ENCODE results near the gene FOXK1. TPM values are rescaled to one million over a fixed set of nuclear protein-coding genes. Genes with fewer than 3 reads are reported as not detected.
A peak's percentile ranks its signal among the peaks of the same experiment; 100 is the strongest.

Gene FOXK1
- total RNA-seq, 2 experiments from 2014 or later, result 32.7 to 33.2 TPM

GRCh38 chr7:4737300-4737699, 55.2 kb downstream of the FOXK1 start:
- no peak for DNase-seq
- no peaks in the 10 kb centered on the region for H3K9me3 Mint-ChIP-seq
- peaks cover 12% of the 10 kb centered on the region for H3K36me3 Mint-ChIP-seq (ENCODE audit: low read depth)
- ChIA-PET CTCF (no interaction called here), POLR2A (no interaction called here)
- H3K27ac Mint-ChIP-seq, result no peak overlapping the region
- H3K27me3 Mint-ChIP-seq, result no peaks in the 10 kb centered on the region
- peaks cover 50% of the 10 kb centered on the region for H3K4me1 Mint-ChIP-seq
- no peak overlapping the region for H3K4me3 Mint-ChIP-seq

GRCh38 chr7:4738711-4739527, 56.8 kb downstream of the FOXK1 start:
- ChIA-PET CTCF (interaction anchor here (0.6 kb wide), 2 partner anchors 1338 to 1910 kb away, joined by 3 to 4 read pairs; no protein-coding TSS in a partner anchor), POLR2A (interaction anchor here (2.4 kb wide), 1 partner anchor 37 kb away, joined by 18 read pairs; the partner anchor contains the start of gene AP5Z1)
- no peak for DNase-seq
- H3K9me3 Mint-ChIP-seq, result no peaks in the 10 kb centered on the region
- no peaks in the 10 kb centered on the region for H3K27me3 Mint-ChIP-seq
- H3K4me3 Mint-ChIP-seq, result peak overlapping the region; percentile 56
- H3K27ac Mint-ChIP-seq, result peak overlapping the region; percentile 67
- H3K4me1 Mint-ChIP-seq, result peaks cover 50% of the 10 kb centered on the region
- H3K36me3 Mint-ChIP-seq (ENCODE audit: low read depth), result peaks cover 22% of the 10 kb centered on the region

- ChIA-PET POLR2A (interaction anchor here (2.4 kb wide), 1 partner anchor 36 kb away, joined by 18 read pairs; the partner anchor contains the start of gene AP5Z1), CTCF (interaction anchor here (0.6 kb wide), 1 partner anchor 1910 kb away, joined by 4 read pairs; no protein-coding TSS in a partner anchor)
- Mint-ChIP-seq H3K9me3 (no peaks in the 10 kb centered on the region), H3K27ac (peak overlapping the region; percentile 67), H3K4me1 (peaks cover 51% of the 10 kb centered on the region), H3K27me3 (no peaks in the 10 kb centered on the region), H3K4me3 (peak overlapping the region; percentile 56), H3K36me3 (ENCODE audit: low read depth) (peaks cover 25% of the 10 kb centered on the region)
- DNase-seq, result peak; percentile 32
Observed at GRCh38 chr7:4739528-4739992, 57.5 kb downstream of the FOXK1 start.

GRCh38 chr7:4740796-4741195, 58.7 kb downstream of the FOXK1 start:
- ChIA-PET POLR2A (no interaction called here), CTCF (no interaction called here)
- Mint-ChIP-seq H3K36me3 (ENCODE audit: low read depth) (peaks cover 25% of the 10 kb centered on the region), H3K27me3 (no peaks in the 10 kb centered on the region), H3K4me1 (peaks cover 55% of the 10 kb centered on the region), H3K27ac (no peak overlapping the region), H3K4me3 (no peak overlapping the region), H3K9me3 (no peaks in the 10 kb centered on the region)
- DNase-seq, result no peak

- Mint-ChIP-seq H3K9me3 (no peaks in the 10 kb centered on the region), H3K4me1 (peaks cover 66% of the 10 kb centered on the region), H3K36me3 (ENCODE audit: low read depth) (peaks cover 31% of the 10 kb centered on the region), H3K27me3 (no peaks in the 10 kb centered on the region), H3K4me3 (no peak overlapping the region), H3K27ac (peak overlapping the region; percentile 19)
- ChIA-PET CTCF (no interaction called here), POLR2A (interaction anchor here (8.0 kb wide), 1 partner anchor 33 kb away, joined by 79 read pairs; the partner anchor contains the start of gene AP5Z1)
- DNase-seq, result no peak
Observed at GRCh38 chr7:4742051-4742573, 60.0 kb downstream of the FOXK1 start.

GRCh38 chr7:4742852-4743251, 60.8 kb downstream of the FOXK1 start:
- ChIA-PET CTCF (interaction anchor here (2.9 kb wide), 1 partner anchor 101 kb away, joined by 12 read pairs; no protein-coding TSS in a partner anchor), POLR2A (interaction anchor here (4.6 to 8.0 kb wide), 2 partner anchors 32 to 60 kb away, joined by 25 to 79 read pairs; partner anchors contain the start of genes AP5Z1 and FOXK1)
- H3K27me3 Mint-ChIP-seq, result no peaks in the 10 kb centered on the region
- H3K4me3 Mint-ChIP-seq, result no peak overlapping the region
- H3K9me3 Mint-ChIP-seq, result no peaks in the 10 kb centered on the region
- peaks cover 68% of the 10 kb centered on the region for H3K4me1 Mint-ChIP-seq
- peaks cover 33% of the 10 kb centered on the region for H3K36me3 Mint-ChIP-seq (ENCODE audit: low read depth)
- no peak for DNase-seq
- H3K27ac Mint-ChIP-seq, result peak overlapping the region; percentile 45

- Mint-ChIP-seq H3K27me3 (no peaks in the 10 kb centered on the region), H3K4me3 (peak overlapping the region; percentile 85), H3K4me1 (peaks cover 64% of the 10 kb centered on the region), H3K9me3 (no peaks in the 10 kb centered on the region), H3K27ac (peak overlapping the region; percentile 98), H3K36me3 (ENCODE audit: low read depth) (peaks cover 45% of the 10 kb centered on the region)
- DNase-seq, result peak; percentile 81
- POLR2A ChIA-PET, result interaction anchor here (1.8 to 8.0 kb wide), 5 partner anchors 10 to 103 kb away, joined by 9 to 79 read pairs (median 25); partner anchors contain the start of genes AP5Z1 and FOXK1
- CTCF ChIA-PET, result interaction anchor here (0.8 to 2.9 kb wide), 7 partner anchors 9 to 102 kb away, joined by 3 to 12 read pairs (median 3); partner anchors contain the start of gene AP5Z1
Observed at GRCh38 chr7:4744391-4745264, 62.5 kb downstream of the FOXK1 start.

- H3K4me3 Mint-ChIP-seq, result peak overlapping the region; percentile 85
- peaks cover 45% of the 10 kb centered on the region for H3K36me3 Mint-ChIP-seq (ENCODE audit: low read depth)
Observed at GRCh38 chr7:4745265-4745919, 63.3 kb downstream of the FOXK1 start.

GRCh38 chr7:4745971-4746919, 64.2 kb downstream of the FOXK1 start:
- CTCF ChIA-PET, result interaction anchor here (0.8 to 2.9 kb wide), 7 partner anchors 8 to 105 kb away, joined by 3 to 12 read pairs (median 3); no protein-coding TSS in a partner anchor
- Mint-ChIP-seq H3K27me3 (no peaks in the 10 kb centered on the region), H3K27ac (peak overlapping the region; percentile 98), H3K4me3 (peak overlapping the region; percentile 85), H3K4me1 (peaks cover 60% of the 10 kb centered on the region), H3K36me3 (ENCODE audit: low read depth) (peaks cover 43% of the 10 kb centered on the region), H3K9me3 (no peaks in the 10 kb centered on the region)
- peak; percentile 50 for DNase-seq
- POLR2A ChIA-PET, result interaction anchor here (1.1 to 8.0 kb wide), 8 partner anchors 9 to 105 kb away, joined by 3 to 79 read pairs (median 10); partner anchors contain the start of genes AP5Z1 and FOXK1

More at GRCh38 chr7:4745265-4745919, 63.3 kb downstream of the FOXK1 start:
- Mint-ChIP-seq H3K4me1 (peaks cover 60% of the 10 kb centered on the region), H3K9me3 (no peaks in the 10 kb centered on the region), H3K27me3 (no peaks in the 10 kb centered on the region), H3K27ac (peak overlapping the region; percentile 98)
- ChIA-PET POLR2A (interaction anchor here (1.7 to 8.0 kb wide), 7 partner anchors 10 to 104 kb away, joined by 4 to 79 read pairs (median 13); partner anchors contain the start of genes AP5Z1 and FOXK1), CTCF (interaction anchor here (0.8 to 2.9 kb wide), 7 partner anchors 9 to 103 kb away, joined by 3 to 12 read pairs (median 3); partner anchors contain the start of gene AP5Z1)
- no peak for DNase-seq

- H3K4me3 Mint-ChIP-seq, result no peak overlapping the region
- H3K36me3 Mint-ChIP-seq (ENCODE audit: low read depth), result peaks cover 38% of the 10 kb centered on the region
- DNase-seq, result no peak
- H3K9me3 Mint-ChIP-seq, result no peaks in the 10 kb centered on the region
- peak overlapping the region; percentile 98 for H3K27ac Mint-ChIP-seq
- H3K27me3 Mint-ChIP-seq, result no peaks in the 10 kb centered on the region
- H3K4me1 Mint-ChIP-seq, result peaks cover 56% of the 10 kb centered on the region
- POLR2A ChIA-PET, result interaction anchor here (1.1 to 8.0 kb wide), 7 partner anchors 8 to 105 kb away, joined by 3 to 79 read pairs (median 8); partner anchors contain the start of genes AP5Z1 and FOXK1
- CTCF ChIA-PET, result interaction anchor here (0.8 kb wide), 1 partner anchor 105 kb away, joined by 3 read pairs; no protein-coding TSS in a partner anchor
Observed at GRCh38 chr7:4747013-4747412, 64.9 kb downstream of the FOXK1 start.
